Colon (tissue), 2 donors: Measurements from ENCODE around the gene MAGEB16.

ENCODE experiments used
- FAIRE-seq: peaks from 2 replicates; lab custom pipeline; 2012; peaks lifted over from hg19 to GRCh38; lab: Jason Lieb, UNC
- donor health status: control.
- donor health status: control.

The MAGEB16 gene

GRCh38 chrX:35798042-35798441 is at the start of gene MAGEB16:
Gene MAGEB16 (plus strand): TSS chrX:35798342. CDS start chrX:35802197, 3,855 bp downstream.
- no peak for FAIRE-seq

GRCh38 chrX:35773958-35774564 is 24.1 kb upstream of the MAGEB16 start:
- no peak for FAIRE-seq

GRCh38 chrX:35785075-35785474 is 13.1 kb upstream of the MAGEB16 start:
- FAIRE-seq: no peak

- FAIRE-seq: no peak
Measured at GRCh38 chrX:35786271-35786670, 11.9 kb upstream of the MAGEB16 start.

GRCh38 chrX:35787867-35788266 is 10.3 kb upstream of the MAGEB16 start:
- FAIRE-seq: no peak

GRCh38 chrX:35800474-35800873 is 2.3 kb downstream of the MAGEB16 start:
- FAIRE-seq: no peak

- no peak for FAIRE-seq
Measured at GRCh38 chrX:35809781-35810180, 11.6 kb downstream of the MAGEB16 start.

GRCh38 chrX:35819241-35819640 is 21.1 kb downstream of the MAGEB16 start:
- no peak for FAIRE-seq

GRCh38 chrX:35826503-35826902 is 28.4 kb downstream of the MAGEB16 start:
- no peak for FAIRE-seq

GRCh38 chrX:35829501-35829900 is 31.4 kb downstream of the MAGEB16 start:
- no peak for FAIRE-seq

- no peak for FAIRE-seq
Measured at GRCh38 chrX:35841872-35842271, 43.7 kb downstream of the MAGEB16 start.

GRCh38 chrX:35842674-35843073 is 44.5 kb downstream of the MAGEB16 start:
- FAIRE-seq: no peak

- no peak for FAIRE-seq
Measured at GRCh38 chrX:35847736-35848135, 49.6 kb downstream of the MAGEB16 start.
